Neuron (in vitro differentiated cells): ENCODE data around the gene FAM89A.

Experiments
- H2AFZ ChIP-seq: one replicate; pipeline ENCODE4 v1.6.1; 2013; ENCODE audit warnings: low read depth, mild to moderate bottlenecking, inconsistent platforms, low read length, moderate library complexity
- H3K27me3 ChIP-seq: one replicate; pipeline ENCODE4 v1.6.1; 2013; ENCODE audit warnings: low read length; ENCODE audit not compliant: insufficient read depth
- H3K36me3 ChIP-seq: one replicate; pipeline ENCODE4 v1.6.1; 2013; ENCODE audit warnings: low read length; ENCODE audit not compliant: insufficient read depth
- H3K4me1 ChIP-seq: one replicate; pipeline ENCODE4 v1.6.1; 2013; ENCODE audit warnings: low read length; ENCODE audit not compliant: insufficient read depth
- H3K4me3 ChIP-seq: 2 replicates; pipeline ENCODE4 v1.5.1; 2013; ENCODE audit warnings: mild to moderate bottlenecking, low read length, moderate library complexity
- H3K9me3 ChIP-seq: one replicate; pipeline ENCODE4 v1.6.1; 2013; ENCODE audit warnings: low read length

Gene FAM89A

DNA sequence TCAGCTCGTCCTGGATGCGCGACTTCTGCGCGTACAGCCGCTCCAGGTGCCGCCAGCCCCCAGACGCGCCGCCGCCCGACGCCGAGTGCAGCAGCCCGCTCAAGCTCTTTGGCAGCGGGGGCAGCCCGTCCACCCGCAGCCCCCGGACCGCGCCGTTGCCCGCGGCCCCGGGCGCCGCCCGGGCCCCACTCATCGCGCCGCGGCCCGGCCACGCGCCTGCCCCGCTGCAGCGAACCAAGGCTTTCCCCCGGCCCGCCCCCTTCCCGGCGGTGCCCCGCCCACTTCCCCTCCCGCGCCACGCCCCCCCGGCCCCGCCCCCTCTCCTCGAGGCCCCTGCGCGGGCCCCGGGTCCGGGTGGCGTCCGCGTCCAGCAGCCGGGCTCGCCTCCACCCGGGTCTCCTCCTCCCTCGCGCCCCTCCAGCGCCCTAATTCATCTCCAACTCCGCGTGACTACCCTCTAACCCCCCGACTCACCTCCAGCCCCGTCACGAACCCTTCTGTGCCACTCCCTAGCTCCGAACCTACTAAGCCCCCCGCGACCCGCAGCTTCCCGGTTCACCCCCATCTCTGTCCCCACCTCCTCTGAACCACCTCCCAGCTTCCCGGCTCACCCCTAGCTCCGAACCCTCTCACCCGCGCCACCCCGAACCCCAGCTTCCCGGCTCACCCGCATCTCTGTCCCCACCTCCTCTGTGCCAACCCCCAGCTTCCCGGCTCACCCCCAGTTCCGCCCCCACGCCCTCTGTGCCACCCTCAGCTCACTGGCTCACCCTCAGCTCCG is at the start of gene FAM89A:
TSS of gene FAM89A (minus strand) at position 236 of the 781 bp plus-strand sequence. CDS start at position 193, 43 bp downstream.
- Histone ChIP-seq H3K4me3 (peak within 1 kb of the TSS; percentile 59), H3K27me3 (peaks cover 3% of the 10 kb centered on the region), H3K36me3 (no peaks in the 10 kb centered on the region), H3K4me1 (peaks cover 21% of the 10 kb centered on the region), H2AFZ (peak within 1 kb of the TSS; percentile 93), H3K9me3 (peaks cover 7% of the 10 kb centered on the region)

DNA sequence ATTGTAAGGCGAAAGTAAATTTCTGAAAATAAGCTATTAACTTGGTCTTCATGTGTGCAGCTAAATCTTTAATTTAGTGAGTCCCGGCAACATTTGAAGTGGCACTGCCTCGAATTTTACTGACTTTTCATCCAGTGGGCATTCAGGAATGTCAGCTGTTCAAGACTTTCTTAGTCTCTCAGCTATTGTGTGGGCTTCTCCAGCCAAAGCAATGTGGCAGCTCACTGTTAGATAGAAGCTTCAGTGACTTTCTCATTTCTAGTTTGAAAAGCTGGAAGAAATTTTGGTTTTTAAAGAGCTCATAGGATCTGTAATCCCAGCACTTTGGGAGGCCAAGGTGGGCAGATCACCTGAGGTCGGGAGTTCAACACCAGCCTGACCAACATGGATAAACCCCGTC is 44.3 kb upstream of the FAM89A start:
- Histone ChIP-seq H3K27me3 (no peaks in the 10 kb centered on the region), H3K9me3 (peaks cover 4% of the 10 kb centered on the region), H3K4me1 (no peaks in the 10 kb centered on the region), H3K36me3 (no peaks in the 10 kb centered on the region), H3K4me3 (no peak overlapping the region), H2AFZ (no peak overlapping the region)

- Histone ChIP-seq H3K9me3 (peaks cover 8% of the 10 kb centered on the region), H3K36me3 (no peaks in the 10 kb centered on the region), H3K4me3 (no peak overlapping the region), H2AFZ (no peak overlapping the region), H3K4me1 (peaks cover under 1% of the 10 kb centered on the region), H3K27me3 (peaks cover 13% of the 10 kb centered on the region)
Measured at GRCh38 chr1:231079163-231079562, 39.1 kb upstream of the FAM89A start.

GRCh38 chr1:231078250-231078649 is 38.2 kb upstream of the FAM89A start:
- Histone ChIP-seq H3K27me3 (peaks cover 13% of the 10 kb centered on the region), H3K36me3 (no peaks in the 10 kb centered on the region), H3K9me3 (peaks cover 8% of the 10 kb centered on the region), H3K4me1 (peaks cover 3% of the 10 kb centered on the region), H3K4me3 (no peak overlapping the region), H2AFZ (no peak overlapping the region)

DNA sequence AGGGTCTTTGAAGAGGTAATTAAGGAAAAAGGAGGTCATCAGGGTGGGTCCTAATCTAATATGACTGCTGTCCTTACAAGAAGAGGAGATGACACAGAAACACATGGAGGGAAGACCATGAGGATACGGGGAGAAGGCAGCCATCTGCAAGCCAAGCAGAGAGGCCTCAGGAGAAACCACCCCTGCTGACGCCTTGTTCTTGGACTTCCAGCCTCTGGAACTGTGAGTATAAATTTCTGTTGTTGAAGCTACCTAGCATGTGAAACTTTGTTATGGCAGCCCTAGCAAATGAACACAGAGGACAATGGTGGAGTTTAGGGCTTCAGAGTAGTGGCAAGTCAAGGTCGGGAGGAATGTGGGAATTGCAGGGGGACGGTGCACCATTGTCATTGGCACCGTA is 36.7 kb upstream of the FAM89A start:
- H3K4me1 ChIP-seq = peaks cover 3% of the 10 kb centered on the region
- peaks cover 6% of the 10 kb centered on the region for H3K9me3 ChIP-seq
- no peak overlapping the region for H2AFZ ChIP-seq
- H3K4me3 ChIP-seq = no peak overlapping the region
- peaks cover 13% of the 10 kb centered on the region for H3K27me3 ChIP-seq
- H3K36me3 ChIP-seq = no peaks in the 10 kb centered on the region

DNA sequence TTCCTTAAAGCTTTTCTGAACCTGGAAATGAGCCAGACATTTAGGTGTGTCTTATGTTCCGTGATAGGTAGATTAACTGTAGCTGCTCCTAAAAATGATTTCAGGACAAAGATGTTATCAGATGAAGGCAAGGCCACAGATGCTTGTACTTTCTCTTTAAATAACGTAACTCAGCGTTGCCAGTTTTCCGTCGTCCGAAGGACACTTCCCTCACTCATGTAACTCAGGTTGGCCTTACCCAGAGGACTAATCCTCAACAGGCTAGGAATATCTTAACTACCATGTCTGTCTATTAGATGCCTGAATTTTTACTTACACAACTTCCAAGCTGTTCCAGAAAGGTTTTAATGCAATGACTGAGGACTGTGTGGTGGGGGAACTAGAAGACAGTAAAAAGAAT is 35.4 kb upstream of the FAM89A start:
- Histone ChIP-seq H3K36me3 (no peaks in the 10 kb centered on the region), H3K4me1 (peaks cover 9% of the 10 kb centered on the region), H3K9me3 (peaks cover 5% of the 10 kb centered on the region), H2AFZ (no peak overlapping the region), H3K27me3 (peaks cover 13% of the 10 kb centered on the region), H3K4me3 (no peak overlapping the region)

- Histone ChIP-seq H2AFZ (no peak overlapping the region), H3K36me3 (no peaks in the 10 kb centered on the region), H3K4me1 (peaks cover 9% of the 10 kb centered on the region), H3K27me3 (peaks cover 13% of the 10 kb centered on the region), H3K9me3 (peaks cover 5% of the 10 kb centered on the region), H3K4me3 (no peak overlapping the region)
Measured at GRCh38 chr1:231075020-231075419, 35.0 kb upstream of the FAM89A start.

DNA sequence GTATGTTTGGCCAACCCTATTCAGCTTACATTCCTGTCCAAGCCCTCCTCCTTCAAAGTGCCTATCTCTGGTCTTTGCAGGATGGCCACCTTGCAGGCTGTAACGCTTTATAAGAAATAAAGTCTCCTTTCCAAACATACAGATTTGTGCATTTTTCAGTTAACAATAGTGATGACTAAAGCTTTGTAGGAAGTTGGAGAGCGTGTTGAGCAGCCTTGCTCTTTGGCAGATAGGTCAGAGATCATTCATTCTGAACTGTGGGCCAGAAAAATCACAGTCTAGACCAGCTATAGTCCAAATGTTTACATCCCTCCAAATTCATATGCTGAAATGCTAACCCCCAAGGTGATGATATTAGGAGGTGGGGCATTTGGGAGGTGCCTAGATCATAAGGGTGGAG is 34.0 kb upstream of the FAM89A start:
- Histone ChIP-seq H3K4me3 (no peak overlapping the region), H3K4me1 (peaks cover 9% of the 10 kb centered on the region), H3K27me3 (peaks cover 13% of the 10 kb centered on the region), H3K9me3 (peaks cover 5% of the 10 kb centered on the region), H3K36me3 (no peaks in the 10 kb centered on the region), H2AFZ (no peak overlapping the region)

DNA sequence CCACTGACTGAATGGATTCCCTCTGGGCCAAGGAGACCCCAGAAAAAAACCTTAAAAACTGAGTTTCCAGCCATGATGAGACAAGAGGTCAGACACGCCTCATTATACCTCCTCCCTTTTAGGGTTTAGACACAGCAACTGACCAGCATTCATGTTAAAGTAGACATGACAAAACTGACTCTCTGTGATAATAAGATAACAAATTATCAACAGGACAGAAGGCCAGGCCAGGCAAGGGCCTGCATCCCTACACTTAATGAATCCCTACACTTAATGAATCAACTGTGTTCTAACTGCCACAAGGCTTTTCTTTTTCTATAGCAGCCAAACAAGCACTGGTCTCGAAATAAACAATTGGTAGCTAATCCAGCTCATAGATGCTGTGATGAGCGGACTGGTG is 33.3 kb upstream of the FAM89A start:
- Histone ChIP-seq H3K4me1 (peaks cover 9% of the 10 kb centered on the region), H2AFZ (no peak overlapping the region), H3K9me3 (peaks cover 5% of the 10 kb centered on the region), H3K36me3 (no peaks in the 10 kb centered on the region), H3K27me3 (peaks cover 13% of the 10 kb centered on the region), H3K4me3 (no peak overlapping the region)

GRCh38 chr1:231072502-231073094 is 32.5 kb upstream of the FAM89A start:
- Histone ChIP-seq H3K36me3 (no peaks in the 10 kb centered on the region), H3K4me1 (peaks cover 9% of the 10 kb centered on the region), H3K4me3 (no peak overlapping the region), H3K27me3 (peaks cover 10% of the 10 kb centered on the region), H3K9me3 (peaks cover 5% of the 10 kb centered on the region), H2AFZ (no peak overlapping the region)

- Histone ChIP-seq H3K4me1 (peaks cover 9% of the 10 kb centered on the region), H3K4me3 (no peak overlapping the region), H3K27me3 (peaks cover 5% of the 10 kb centered on the region), H3K36me3 (no peaks in the 10 kb centered on the region), H3K9me3 (peaks cover 3% of the 10 kb centered on the region), H2AFZ (no peak overlapping the region)
Measured at GRCh38 chr1:231072041-231072440, 32.0 kb upstream of the FAM89A start.

GRCh38 chr1:231070758-231071444 is 30.8 kb upstream of the FAM89A start:
- Histone ChIP-seq H3K27me3 (peaks cover 4% of the 10 kb centered on the region), H3K36me3 (no peaks in the 10 kb centered on the region), H3K9me3 (no peaks in the 10 kb centered on the region), H3K4me1 (peaks cover 9% of the 10 kb centered on the region), H3K4me3 (no peak overlapping the region), H2AFZ (no peak overlapping the region)

- no peak overlapping the region for H3K4me3 ChIP-seq
- H3K36me3 ChIP-seq = no peaks in the 10 kb centered on the region
- H3K9me3 ChIP-seq = no peaks in the 10 kb centered on the region
- no peak overlapping the region for H2AFZ ChIP-seq
- H3K4me1 ChIP-seq = peaks cover 9% of the 10 kb centered on the region
- no peaks in the 10 kb centered on the region for H3K27me3 ChIP-seq
Measured at GRCh38 chr1:231069333-231069732, 29.3 kb upstream of the FAM89A start.
